A549 (cell line): ENCODE measurements around the gene ITM2C. TPM values are rescaled to one million over a fixed set of nuclear protein-coding genes. Genes with fewer than 3 reads are reported as not detected.
A peak's percentile ranks its signal among the peaks of the same experiment; 100 is the strongest.

Source experiments
- ATAC-seq, 2 experiments: fragments of 200-7000 bp in 1 of 2; fragments of >200 bp in 1 of 2; cut with Nextera tagmentation in 1 of 2; cut with Tn5 transposase in 1 of 2; 3 replicates each; pipeline versions ENCODE4 v1.8.0 to v1.9.1; 2018 to 2020; ENCODE audit warnings: mild to moderate bottlenecking in 1 of 2, moderate library complexity in 1 of 2
- CTCF ChIA-PET: fragments of 300-600 bp; sonication (Branson Sonifier 250); formaldehyde crosslinking; extraction: SDS; loops from one replicate; lab custom pipeline; 2021; ENCODE audit warnings: antibody characterized with exemption, inconsistent platforms; lab: Yijun Ruan, JAX
- POLR2A ChIA-PET: fragments of 350-600 bp; formaldehyde crosslinking; extraction: SDS; loops from one replicate; lab custom pipeline; 2021; ENCODE audit warnings: antibody characterized with exemption, inconsistent platforms; lab: Yijun Ruan, JAX
- DNase-seq, 2 experiments: peaks; one replicate each; pipeline versions ENCODE4 v3.0.0 to v3.0.0-alpha.2; 2011 to 2016; ENCODE audit warnings: low read depth in 1 of 2, low spot score in 1 of 2
- FAIRE-seq: peaks from 2 replicates; lab custom pipeline; 2011; peaks lifted over from hg19 to GRCh38; lab: Jason Lieb, UNC
- H3K27ac ChIP-seq, 2 experiments: fragments of >200 bp; sonication (Bioruptor Twin); formaldehyde crosslinking; 3 replicates each; pipeline ENCODE4 v1.5.1; 2016 to 2017
- H3K4me1 ChIP-seq: fragments of >200 bp; sonication (Bioruptor Twin); formaldehyde crosslinking; 3 replicates; pipeline ENCODE4 v1.6.1; 2016
- H3K4me2 ChIP-seq: fragments of >200 bp; sonication (Bioruptor Twin); formaldehyde crosslinking; 3 replicates; pipeline ENCODE4 v1.6.1; 2016
- H3K4me3 ChIP-seq: fragments of >200 bp; sonication (Bioruptor Twin); formaldehyde crosslinking; 3 replicates; pipeline ENCODE4 v1.5.1; 2016
- H3K9me3 ChIP-seq: fragments of >200 bp; sonication (Bioruptor Twin); formaldehyde crosslinking; 3 replicates; pipeline ENCODE4 v1.6.1; 2016
- ATOH8 ChIP-seq: fragments of 250-450 bp; sonication (Bioruptor Pico); IDR thresholded peaks from 2 replicates; pipeline ENCODE4 v1.5.0; 2020; ENCODE audit warnings: low read depth, mild to moderate bottlenecking, moderate library complexity
- CHD2 ChIP-seq: fragments of 150-350 bp; IDR thresholded peaks from 2 replicates; pipeline ENCODE4 v1.6.1; 2014; ENCODE audit warnings: low read length; ENCODE audit not compliant: partially characterized antibody
- CHD4 ChIP-seq: fragments of 200-600 bp; sonication (generic); IDR thresholded peaks from 2 replicates; pipeline ENCODE4 v1.6.1; 2016; ENCODE audit warnings: antibody characterized with exemption, mild to moderate bottlenecking, borderline replicate concordance
- EHF ChIP-seq: fragments of 250-450 bp; sonication (Bioruptor Pico); IDR thresholded peaks from 2 replicates; pipeline ENCODE4 v1.5.0; 2020; ENCODE audit warnings: mild to moderate bottlenecking
- EHMT2 ChIP-seq: fragments of 200-600 bp; sonication (generic); IDR thresholded peaks from 2 replicates; pipeline ENCODE4 v1.6.1; 2016; ENCODE audit warnings: antibody characterized with exemption, low read depth, mild to moderate bottlenecking, moderate library complexity
- FOXS1 ChIP-seq: fragments of 250-450 bp; sonication (Bioruptor Pico); IDR thresholded peaks from 2 replicates; pipeline ENCODE4 v1.5.0; 2020; ENCODE audit warnings: mild to moderate bottlenecking, moderate library complexity
- HDAC2 ChIP-seq: fragments of 200-600 bp; sonication (generic); IDR thresholded peaks from 2 replicates; pipeline ENCODE4 v1.6.1; 2016
- KDM1A ChIP-seq: fragments of 200-600 bp; sonication (generic); IDR thresholded peaks from 2 replicates; pipeline ENCODE4 v1.6.1; 2016; ENCODE audit warnings: low read depth, mild to moderate bottlenecking
- MYC ChIP-seq: IDR thresholded peaks from 2 replicates; pipeline ENCODE4 v1.6.1; 2012; ENCODE audit warnings: mild to moderate bottlenecking, inconsistent platforms, low read length, improper control_type of control experiment, borderline replicate concordance
- POLR2AphosphoS2 ChIP-seq: conservative IDR thresholded peaks from 2 replicates; pipeline ENCODE4 v1.6.1; 2012; ENCODE audit warnings: low read length, improper control_type of control experiment, inconsistent platforms
- RAD21 ChIP-seq, 2 experiments: fragments of >200 bp in 1 of 2; sonication (Bioruptor Twin) in 1 of 2; formaldehyde crosslinking in 1 of 2; IDR thresholded peaks in 1 of 2; conservative IDR thresholded peaks in 1 of 2; 2 replicates in 1 of 2; 3 replicates in 1 of 2; pipeline ENCODE4 v1.6.1; 2012 to 2018; ENCODE audit warnings: inconsistent platforms in 1 of 2
- RNF2 ChIP-seq: fragments of 200-600 bp; sonication (generic); IDR thresholded peaks from 2 replicates; pipeline ENCODE4 v1.6.1; 2016; ENCODE audit warnings: low read depth, mild to moderate bottlenecking, antibody characterized with exemption, moderate library complexity, borderline replicate concordance
- TP53 ChIP-seq: fragments of 250-450 bp; sonication (Bioruptor Pico); IDR thresholded peaks from 2 replicates; pipeline ENCODE4 v1.5.0; 2021; ENCODE audit warnings: mild to moderate bottlenecking, moderate library complexity
- WGBS: methylation state at CpG from one replicate; pipeline ENCODE4 v1.1.6; 2017; ENCODE audit errors: missing lambda C conversion rate; 5-methylcytosine and 5-hydroxymethylcytosine counted together
- polyA plus RNA-seq, 4 experiments: library from polyadenylated mRNA; depleted of rRNA in 3 of 4; stranded (reverse); fragments of >200 nt; fragmentation: RNase III in 1 of 4; extraction: RNeasy Plus Mini Kit Qiagen cat#74134 plus additional on column Dnase treatment in 1 of 4; gene quantifications; 2 replicates in 3 of 4; 3 replicates in 1 of 4; pipeline ENCODE4 v1.2.3, GENCODE V29; 2011 to 2017
- TF ChIP-seq, protein P1 (sequence below): IDR thresholded peaks from 2 replicates; pipeline ENCODE4 v1.6.1; 2012; ENCODE audit warnings: low read depth, borderline replicate concordance
- TF ChIP-seq, protein P2 (sequence below): IDR thresholded peaks from 2 replicates; pipeline ENCODE4 v1.6.1; 2012
- TF ChIP-seq, protein P3 (sequence below): IDR thresholded peaks from 2 replicates; pipeline ENCODE4 v1.6.1; 2012
- TF ChIP-seq, protein P4 (sequence below): fragments of >200 bp; sonication (Bioruptor Twin); formaldehyde crosslinking; IDR thresholded peaks from 2 replicates; pipeline ENCODE4 v1.6.1; 2016

The ITM2C gene
- polyA plus RNA-seq, 2 of the 4 experiments (the other 2 are of a cell fraction), result 84.0 to 88.1 TPM

- H3K27ac ChIP-seq, result no peak overlapping the region
- TF ChIP-seq, protein P1, sequence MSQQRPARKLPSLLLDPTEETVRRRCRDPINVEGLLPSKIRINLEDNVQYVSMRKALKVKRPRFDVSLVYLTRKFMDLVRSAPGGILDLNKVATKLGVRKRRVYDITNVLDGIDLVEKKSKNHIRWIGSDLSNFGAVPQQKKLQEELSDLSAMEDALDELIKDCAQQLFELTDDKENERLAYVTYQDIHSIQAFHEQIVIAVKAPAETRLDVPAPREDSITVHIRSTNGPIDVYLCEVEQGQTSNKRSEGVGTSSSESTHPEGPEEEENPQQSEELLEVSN, result no peak
- TF ChIP-seq, protein P2, sequence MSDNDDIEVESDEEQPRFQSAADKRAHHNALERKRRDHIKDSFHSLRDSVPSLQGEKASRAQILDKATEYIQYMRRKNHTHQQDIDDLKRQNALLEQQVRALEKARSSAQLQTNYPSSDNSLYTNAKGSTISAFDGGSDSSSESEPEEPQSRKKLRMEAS, result no peak
- no peak for TF ChIP-seq ATOH8 (CRISPR knock-in tag)
- TF ChIP-seq HDAC2, result no peak
- TF ChIP-seq FOXS1 (CRISPR knock-in tag), result no peak
- no peak for TF ChIP-seq CHD4
- no peak for TF ChIP-seq RAD21 (conservative IDR thresholded peaks at IDR 0.05 in 1 of 2, IDR thresholded peaks at IDR 0.05 in 1 of 2)
- no peak for TF ChIP-seq TP53
- TF ChIP-seq, protein P3, sequence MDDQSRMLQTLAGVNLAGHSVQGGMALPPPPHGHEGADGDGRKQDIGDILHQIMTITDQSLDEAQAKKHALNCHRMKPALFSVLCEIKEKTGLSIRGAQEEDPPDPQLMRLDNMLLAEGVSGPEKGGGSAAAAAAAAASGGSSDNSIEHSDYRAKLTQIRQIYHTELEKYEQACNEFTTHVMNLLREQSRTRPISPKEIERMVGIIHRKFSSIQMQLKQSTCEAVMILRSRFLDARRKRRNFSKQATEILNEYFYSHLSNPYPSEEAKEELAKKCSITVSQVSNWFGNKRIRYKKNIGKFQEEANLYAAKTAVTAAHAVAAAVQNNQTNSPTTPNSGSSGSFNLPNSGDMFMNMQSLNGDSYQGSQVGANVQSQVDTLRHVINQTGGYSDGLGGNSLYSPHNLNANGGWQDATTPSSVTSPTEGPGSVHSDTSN, result no peak
- TF ChIP-seq KDM1A, result no peak
- DNase-seq (no peak), ATAC-seq (no peak), FAIRE-seq (no peak)
- H3K4me1 ChIP-seq, result no peaks in the 10 kb centered on the region
- POLR2A ChIA-PET, result no interaction called here
- CTCF ChIA-PET, result interaction anchor here (0.8 to 4.8 kb wide), 9 partner anchors 15 to 155 kb away, joined by 3 to 45 read pairs (median 4); partner anchors contain the start of genes GPR55 and ITM2C
- H3K9me3 ChIP-seq, result no peaks in the 10 kb centered on the region
- H3K4me3 ChIP-seq, result no peak overlapping the region
- H3K4me2 ChIP-seq, result no peak overlapping the region
- WGBS, result 63% methylated on average over 13 of the region's 13 CpGs
These were observed 33.4 kb downstream of the ITM2C start for GRCh38 chr2:230898016-230898712.

GRCh38 chr2:230898713-230899091 lies 34.0 kb downstream of the ITM2C start:
- no peak for DNase-seq
- no peak overlapping the region for H3K27ac ChIP-seq
- ATAC-seq, result 0 out of 6 replicates have a peak, but pooled peaks of 1 of the 2 experiments have one; percentile 11
- ChIA-PET CTCF (interaction anchor here (0.8 to 4.8 kb wide), 4 partner anchors 26 to 88 kb away, joined by 3 to 45 read pairs (median 4); partner anchors contain the start of gene GPR55), POLR2A (no interaction called here)
- no peak for TF ChIP-seq CHD2
- TF ChIP-seq EHF (CRISPR knock-in tag), result no peak
- TF ChIP-seq EHMT2, result no peak
- no peak for TF ChIP-seq POLR2AphosphoS2
- TF ChIP-seq MYC, result no peak
- TF ChIP-seq, protein P2, result no peak
- TF ChIP-seq, protein P4, sequence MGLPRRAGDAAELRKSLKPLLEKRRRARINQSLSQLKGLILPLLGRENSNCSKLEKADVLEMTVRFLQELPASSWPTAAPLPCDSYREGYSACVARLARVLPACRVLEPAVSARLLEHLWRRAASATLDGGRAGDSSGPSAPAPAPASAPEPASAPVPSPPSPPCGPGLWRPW, result no peak
- no peaks in the 10 kb centered on the region for H3K4me1 ChIP-seq
- H3K4me2 ChIP-seq, result no peak overlapping the region
- WGBS, result 20% methylated on average over 8 of the region's 8 CpGs
- H3K4me3 ChIP-seq, result no peak overlapping the region
- H3K9me3 ChIP-seq, result no peaks in the 10 kb centered on the region
- FAIRE-seq, result no peak

DNA sequence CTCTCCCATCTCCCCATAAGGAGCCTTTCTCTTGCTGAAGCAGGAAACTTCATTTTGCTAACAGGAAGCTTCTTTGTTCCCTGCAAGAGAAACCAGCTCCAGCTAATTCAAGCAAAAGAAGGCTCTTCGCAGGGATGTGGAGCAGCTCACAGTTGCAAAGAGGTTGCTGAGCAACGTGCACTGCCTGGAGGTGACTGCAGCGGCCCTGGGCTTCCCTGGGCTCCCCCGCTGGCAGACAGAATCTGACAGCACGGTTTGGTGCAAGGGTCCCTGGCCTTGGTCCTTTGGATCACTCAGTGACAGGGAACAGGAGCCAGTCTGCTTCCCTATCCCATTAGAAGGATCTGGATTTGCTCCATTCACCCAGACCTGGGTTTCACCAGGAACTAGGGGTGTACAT lies 34.5 kb downstream of the ITM2C start:
- no peak for DNase-seq
- ChIA-PET POLR2A (no interaction called here), CTCF (interaction anchor here (0.8 to 4.8 kb wide), 4 partner anchors 25 to 154 kb away, joined by 3 to 45 read pairs (median 4); partner anchors contain the start of gene GPR55)
- 22% methylated on average over 5 of the region's 5 CpGs for WGBS
- Histone ChIP-seq H3K4me1 (no peaks in the 10 kb centered on the region), H3K27ac (no peak overlapping the region), H3K9me3 (no peaks in the 10 kb centered on the region), H3K4me2 (no peak overlapping the region), H3K4me3 (no peak overlapping the region)
- TF ChIP-seq RNF2, result no peak
- no peak for ATAC-seq
- no peak for FAIRE-seq
